GM23338 (cell line): Measurements from ENCODE around the gene DAPK2. TPM values are rescaled to one million over a fixed set of nuclear protein-coding genes. Genes with fewer than 3 reads are reported as not detected.

Experiments used
- ATAC-seq: fragments of 200-7000 bp; cut with Tn5 transposase; 3 replicates; pipeline ENCODE4 v1.9.1; 2020
- DNase-seq: peaks from one replicate; pipeline ENCODE4 v3.0.0-alpha.2; 2015; ENCODE audit warnings: low spot score
- H2AFZ ChIP-seq: fragments of 200-600 bp; sonication (generic); 2 replicates; pipeline ENCODE4 v1.8.0; 2016; ENCODE audit warnings: antibody characterized with exemption, mild to moderate bottlenecking, moderate library complexity
- H3F3A ChIP-seq: fragments of 200-600 bp; sonication (generic); replicated peaks from 2 replicates; pipeline ENCODE4 v1.8.0; 2017; ENCODE audit warnings: antibody characterized with exemption, mixed run types, low read depth
- H3K27ac ChIP-seq: fragments of 200-600 bp; sonication (generic); 2 replicates; pipeline ENCODE4 v1.6.1; 2016; ENCODE audit warnings: low read depth
- H3K27me3 ChIP-seq: fragments of 200-600 bp; sonication (generic); 2 replicates; pipeline ENCODE4 v1.8.0; 2016; ENCODE audit warnings: mild to moderate bottlenecking, mixed run types, moderate library complexity; ENCODE audit not compliant: insufficient read depth
- H3K36me3 ChIP-seq: fragments of 200-600 bp; sonication (generic); 2 replicates; pipeline ENCODE4 v1.8.0; 2016; ENCODE audit warnings: mild to moderate bottlenecking; ENCODE audit not compliant: insufficient read depth
- H3K4me1 ChIP-seq: fragments of 200-600 bp; sonication (generic); 2 replicates; pipeline ENCODE4 v1.8.0; 2016; ENCODE audit warnings: mild to moderate bottlenecking, moderate library complexity; ENCODE audit not compliant: insufficient read depth
- H3K4me2 ChIP-seq: fragments of 200-600 bp; sonication (generic); 2 replicates; pipeline ENCODE4 v1.7.1; 2017; ENCODE audit warnings: mixed run types
- H3K4me3 ChIP-seq: fragments of 200-600 bp; sonication (generic); 2 replicates; pipeline ENCODE4 v1.6.1; 2016; ENCODE audit warnings: mixed run types
- H3K79me2 ChIP-seq: fragments of 200-600 bp; sonication (generic); replicated peaks from 2 replicates; pipeline ENCODE4 v1.8.0; 2017; ENCODE audit warnings: mild to moderate bottlenecking; ENCODE audit not compliant: insufficient read depth
- H3K9me2 ChIP-seq: fragments of 200-600 bp; sonication (generic); 2 replicates; pipeline ENCODE4 v1.8.0; 2017; ENCODE audit not compliant: insufficient read depth
- H4K20me1 ChIP-seq: fragments of 200-600 bp; sonication (generic); replicated peaks from 2 replicates; pipeline ENCODE4 v1.8.0; 2017; ENCODE audit warnings: mild to moderate bottlenecking; ENCODE audit not compliant: insufficient read depth
- H3K27ac Mint-ChIP-seq: 2 replicates; pipeline ENCODE4 v1.8.0; 2020; ENCODE audit warnings: inconsistent platforms, mild to moderate bottlenecking, moderate library complexity, mixed read lengths
- H3K27me3 Mint-ChIP-seq: 3 replicates; pipeline ENCODE4 v1.8.0; 2022; ENCODE audit warnings: low read depth, mild to moderate bottlenecking, moderate library complexity, mixed read lengths, inconsistent platforms; ENCODE audit not compliant: insufficient read depth, poor library complexity
- H3K36me3 Mint-ChIP-seq: 3 replicates; pipeline ENCODE4 v1.8.0; 2021; ENCODE audit warnings: low read depth, mild to moderate bottlenecking, inconsistent platforms, moderate library complexity, mixed read lengths
- H3K4me1 Mint-ChIP-seq: 3 replicates; pipeline ENCODE4 v1.8.0; 2020; ENCODE audit warnings: mild to moderate bottlenecking, inconsistent platforms, mixed read lengths
- H3K4me3 Mint-ChIP-seq: 3 replicates; pipeline ENCODE4 v1.8.0; 2021; ENCODE audit warnings: moderate library complexity, mild to moderate bottlenecking, inconsistent platforms, mixed read lengths
- H3K9me3 Mint-ChIP-seq: 3 replicates; pipeline ENCODE4 v1.8.0; 2020; ENCODE audit warnings: moderate library complexity, mild to moderate bottlenecking, inconsistent platforms, mixed read lengths
- EZH2 ChIP-seq: fragments of 200-600 bp; sonication (generic); IDR thresholded peaks from one replicate; pipeline ENCODE4 v1.8.0; 2017; ENCODE audit warnings: antibody characterized with exemption, mild to moderate bottlenecking, low read depth; ENCODE audit not compliant: unreplicated experiment
- EZH2phosphoT487 ChIP-seq: fragments of 200-600 bp; sonication (generic); IDR thresholded peaks from one replicate; pipeline ENCODE4 v1.8.1; 2018; ENCODE audit warnings: antibody characterized with exemption; ENCODE audit not compliant: unreplicated experiment
- JUNB ChIP-seq: IDR thresholded peaks from one replicate; pipeline ENCODE4 v1.6.1; 2016; ENCODE audit warnings: antibody characterized with exemption; ENCODE audit not compliant: unreplicated experiment
- POLR2AphosphoS5 ChIP-seq: IDR thresholded peaks from 2 replicates; pipeline ENCODE4 v1.6.1; 2016; ENCODE audit warnings: antibody characterized with exemption, low read depth
- ZNF114 ChIP-seq: fragments of 250-450 bp; sonication (Bioruptor Pico); IDR thresholded peaks from 2 replicates; pipeline ENCODE4 v1.5.0; 2020; ENCODE audit warnings: mild to moderate bottlenecking, moderate library complexity
- ZNF331 ChIP-seq: fragments of 250-450 bp; sonication (Bioruptor Pico); IDR thresholded peaks from 2 replicates; pipeline ENCODE4 v1.5.0; 2020; ENCODE audit warnings: low read depth, mild to moderate bottlenecking, moderate library complexity
- polyA plus RNA-seq: library from polyadenylated mRNA; unstranded; fragments of >200 nt; fragmentation: Nextera tagmentation; extraction: Ambion mirVana; gene quantifications from 2 replicates; pipeline ENCODE4 v1.2.1, GENCODE V29; 2016
- total RNA-seq: library from RNA; depleted of rRNA; stranded (reverse); fragments of >200 nt; shearing (Covaris generic); gene quantifications from 2 replicates; pipeline ENCODE4 v1.2.3, GENCODE V29; 2014
- TF ChIP-seq, protein P1 (sequence below): IDR thresholded peaks from one replicate; pipeline ENCODE4 v1.6.1; 2018; ENCODE audit warnings: antibody characterized with exemption; ENCODE audit not compliant: unreplicated experiment
- TF ChIP-seq, protein P2 (sequence below), 2 experiments: fragments of 200-600 bp in 1 of 2; sonication (generic) in 1 of 2; conservative IDR thresholded peaks; 2 replicates each; pipeline versions ENCODE4 v1.5.1 to v1.6.1; 2016 to 2017; ENCODE audit warnings: antibody characterized with exemption in 2 of 2, low read depth in 2 of 2, mild to moderate bottlenecking in 2 of 2, moderate library complexity in 1 of 2

DAPK2 gene
- total and polyA plus RNA-seq, 2 experiments from 2014 or later = 1.6 to 3.1 TPM

DNA sequence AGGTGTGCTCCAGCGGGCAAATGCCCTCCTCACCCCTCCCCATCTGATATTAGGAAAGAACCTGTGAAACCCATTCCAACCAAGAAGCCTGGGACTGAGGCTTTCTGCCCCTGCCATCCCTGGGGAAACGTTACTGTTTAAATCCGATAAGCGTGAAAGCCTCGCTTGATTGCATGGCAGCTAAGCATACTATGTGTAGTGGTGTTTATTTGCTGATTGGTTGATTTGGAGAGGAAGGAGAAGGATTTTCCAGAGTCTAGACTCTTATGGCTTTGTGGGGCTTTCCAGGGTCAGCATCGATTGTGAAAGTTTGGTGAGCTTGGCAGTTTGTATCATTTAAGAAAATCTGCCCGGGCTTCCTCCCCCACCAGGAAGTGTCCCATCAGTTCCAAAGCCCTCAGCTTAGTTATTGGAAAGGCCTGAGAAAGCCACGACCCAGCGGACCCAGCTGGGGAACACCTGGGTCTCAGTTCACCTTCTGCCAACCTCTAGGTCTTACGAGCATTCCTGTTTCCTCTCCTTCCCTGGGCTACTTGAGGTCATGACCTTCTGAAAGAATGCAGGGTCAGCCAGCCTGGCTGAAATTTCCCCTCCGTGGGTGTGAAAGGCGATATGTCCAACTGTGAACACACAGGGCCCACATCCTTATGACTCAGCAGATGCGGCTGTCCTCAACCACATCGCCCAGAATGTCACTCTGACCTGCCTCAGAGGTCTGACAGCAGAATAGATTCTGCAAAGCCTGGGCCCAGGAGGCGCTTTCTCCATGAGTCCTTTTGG lies 149.8 kb downstream of the DAPK2 start:
- DNase-seq (no peak), ATAC-seq (no peak)
- H3K9me2 ChIP-seq = no peaks in the 10 kb centered on the region
- no peak overlapping the region for H3K4me3 ChIP-seq
- H3K27ac ChIP-seq = no peak overlapping the region
- no peaks in the 10 kb centered on the region for H3K79me2 ChIP-seq
- H3K4me3 Mint-ChIP-seq = no peak overlapping the region
- H3K27ac Mint-ChIP-seq = peak overlapping the region; percentile 51
- H3K27me3 Mint-ChIP-seq = peaks cover 6% of the 10 kb centered on the region
- H3K4me1 ChIP-seq = no peaks in the 10 kb centered on the region
- H3K4me1 Mint-ChIP-seq = peaks cover 14% of the 10 kb centered on the region
- no peaks in the 10 kb centered on the region for H3K9me3 Mint-ChIP-seq
- no peaks in the 10 kb centered on the region for H3F3A ChIP-seq
- TF ChIP-seq, protein P1, sequence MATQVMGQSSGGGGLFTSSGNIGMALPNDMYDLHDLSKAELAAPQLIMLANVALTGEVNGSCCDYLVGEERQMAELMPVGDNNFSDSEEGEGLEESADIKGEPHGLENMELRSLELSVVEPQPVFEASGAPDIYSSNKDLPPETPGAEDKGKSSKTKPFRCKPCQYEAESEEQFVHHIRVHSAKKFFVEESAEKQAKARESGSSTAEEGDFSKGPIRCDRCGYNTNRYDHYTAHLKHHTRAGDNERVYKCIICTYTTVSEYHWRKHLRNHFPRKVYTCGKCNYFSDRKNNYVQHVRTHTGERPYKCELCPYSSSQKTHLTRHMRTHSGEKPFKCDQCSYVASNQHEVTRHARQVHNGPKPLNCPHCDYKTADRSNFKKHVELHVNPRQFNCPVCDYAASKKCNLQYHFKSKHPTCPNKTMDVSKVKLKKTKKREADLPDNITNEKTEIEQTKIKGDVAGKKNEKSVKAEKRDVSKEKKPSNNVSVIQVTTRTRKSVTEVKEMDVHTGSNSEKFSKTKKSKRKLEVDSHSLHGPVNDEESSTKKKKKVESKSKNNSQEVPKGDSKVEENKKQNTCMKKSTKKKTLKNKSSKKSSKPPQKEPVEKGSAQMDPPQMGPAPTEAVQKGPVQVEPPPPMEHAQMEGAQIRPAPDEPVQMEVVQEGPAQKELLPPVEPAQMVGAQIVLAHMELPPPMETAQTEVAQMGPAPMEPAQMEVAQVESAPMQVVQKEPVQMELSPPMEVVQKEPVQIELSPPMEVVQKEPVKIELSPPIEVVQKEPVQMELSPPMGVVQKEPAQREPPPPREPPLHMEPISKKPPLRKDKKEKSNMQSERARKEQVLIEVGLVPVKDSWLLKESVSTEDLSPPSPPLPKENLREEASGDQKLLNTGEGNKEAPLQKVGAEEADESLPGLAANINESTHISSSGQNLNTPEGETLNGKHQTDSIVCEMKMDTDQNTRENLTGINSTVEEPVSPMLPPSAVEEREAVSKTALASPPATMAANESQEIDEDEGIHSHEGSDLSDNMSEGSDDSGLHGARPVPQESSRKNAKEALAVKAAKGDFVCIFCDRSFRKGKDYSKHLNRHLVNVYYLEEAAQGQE = no peak
- no peak for TF ChIP-seq EZH2phosphoT487
- no peak for TF ChIP-seq JUNB
- TF ChIP-seq, protein P2, sequence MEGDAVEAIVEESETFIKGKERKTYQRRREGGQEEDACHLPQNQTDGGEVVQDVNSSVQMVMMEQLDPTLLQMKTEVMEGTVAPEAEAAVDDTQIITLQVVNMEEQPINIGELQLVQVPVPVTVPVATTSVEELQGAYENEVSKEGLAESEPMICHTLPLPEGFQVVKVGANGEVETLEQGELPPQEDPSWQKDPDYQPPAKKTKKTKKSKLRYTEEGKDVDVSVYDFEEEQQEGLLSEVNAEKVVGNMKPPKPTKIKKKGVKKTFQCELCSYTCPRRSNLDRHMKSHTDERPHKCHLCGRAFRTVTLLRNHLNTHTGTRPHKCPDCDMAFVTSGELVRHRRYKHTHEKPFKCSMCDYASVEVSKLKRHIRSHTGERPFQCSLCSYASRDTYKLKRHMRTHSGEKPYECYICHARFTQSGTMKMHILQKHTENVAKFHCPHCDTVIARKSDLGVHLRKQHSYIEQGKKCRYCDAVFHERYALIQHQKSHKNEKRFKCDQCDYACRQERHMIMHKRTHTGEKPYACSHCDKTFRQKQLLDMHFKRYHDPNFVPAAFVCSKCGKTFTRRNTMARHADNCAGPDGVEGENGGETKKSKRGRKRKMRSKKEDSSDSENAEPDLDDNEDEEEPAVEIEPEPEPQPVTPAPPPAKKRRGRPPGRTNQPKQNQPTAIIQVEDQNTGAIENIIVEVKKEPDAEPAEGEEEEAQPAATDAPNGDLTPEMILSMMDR (conservative IDR thresholded peaks at IDR 0.05; ENCODE audit: low read depth in 2 of 2) = no peak
- no peak for TF ChIP-seq ZNF331 (CRISPR knock-in tag)
- TF ChIP-seq POLR2AphosphoS5 = no peak
- no peak for TF ChIP-seq ZNF114 (CRISPR knock-in tag)
- H3K4me2 ChIP-seq = no peak overlapping the region
- no peaks in the 10 kb centered on the region for H3K27me3 ChIP-seq
- no peaks in the 10 kb centered on the region for H3K36me3 ChIP-seq
- no peaks in the 10 kb centered on the region for H4K20me1 ChIP-seq
- H2AFZ ChIP-seq = no peak overlapping the region
- no peaks in the 10 kb centered on the region; the same call in 2 of the 3 replicates for H3K36me3 Mint-ChIP-seq

DNA sequence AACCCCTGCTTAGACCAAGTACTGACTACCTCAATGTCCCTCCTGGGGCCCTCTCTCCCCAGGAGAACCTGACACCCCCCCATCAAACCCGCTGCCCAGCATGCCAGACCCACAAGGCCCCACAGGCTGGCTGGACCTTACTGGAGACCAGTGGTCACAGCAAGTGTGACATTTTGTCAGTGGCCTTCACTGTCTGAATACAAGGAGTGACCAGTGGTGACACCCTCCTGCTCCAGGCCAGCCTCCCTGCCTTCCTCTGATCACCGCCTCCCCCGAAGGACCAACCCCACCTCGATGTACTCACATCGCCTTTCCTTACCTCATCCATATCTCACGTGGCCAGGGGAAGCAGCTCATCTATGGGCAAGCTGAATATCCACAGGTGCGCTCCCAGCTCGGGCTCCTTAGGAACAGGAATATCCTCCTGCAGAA lies 150.5 kb downstream of the DAPK2 start:
- H3F3A ChIP-seq = no peaks in the 10 kb centered on the region
- no peak overlapping the region for H3K4me2 ChIP-seq
- no peaks in the 10 kb centered on the region for H3K79me2 ChIP-seq
- no peaks in the 10 kb centered on the region for H3K27me3 ChIP-seq
- H4K20me1 ChIP-seq = no peaks in the 10 kb centered on the region
- no peak overlapping the region for H3K27ac ChIP-seq
- Mint-ChIP-seq H3K36me3 (no peaks in the 10 kb centered on the region; the same call in 2 of the 3 replicates), H3K4me3 (no peak overlapping the region), H3K27me3 (peaks cover 6% of the 10 kb centered on the region), H3K4me1 (peaks cover 14% of the 10 kb centered on the region), H3K27ac (no peak overlapping the region), H3K9me3 (no peaks in the 10 kb centered on the region)
- DNase-seq (no peak), ATAC-seq (no peak)
- no peak overlapping the region for H2AFZ ChIP-seq
- H3K4me3 ChIP-seq = no peak overlapping the region
- no peaks in the 10 kb centered on the region for H3K9me2 ChIP-seq
- H3K36me3 ChIP-seq = no peaks in the 10 kb centered on the region
- no peaks in the 10 kb centered on the region for H3K4me1 ChIP-seq
- TF ChIP-seq EZH2 = no peak
- no peak for TF ChIP-seq POLR2AphosphoS5
- TF ChIP-seq, protein P1 = no peak
